HG03439 (cell line): ENCODE measurements around the gene HEXD.

ENCODE experiments used
- ATAC-seq: cut with Tn5 transposase; IDR thresholded peaks from one replicate; pipeline ENCODE4 v1.9.1; 2021; ENCODE audit warnings: mild to moderate bottlenecking, moderate library complexity; ENCODE audit not compliant: unreplicated experiment

The HEXD gene

DNA sequence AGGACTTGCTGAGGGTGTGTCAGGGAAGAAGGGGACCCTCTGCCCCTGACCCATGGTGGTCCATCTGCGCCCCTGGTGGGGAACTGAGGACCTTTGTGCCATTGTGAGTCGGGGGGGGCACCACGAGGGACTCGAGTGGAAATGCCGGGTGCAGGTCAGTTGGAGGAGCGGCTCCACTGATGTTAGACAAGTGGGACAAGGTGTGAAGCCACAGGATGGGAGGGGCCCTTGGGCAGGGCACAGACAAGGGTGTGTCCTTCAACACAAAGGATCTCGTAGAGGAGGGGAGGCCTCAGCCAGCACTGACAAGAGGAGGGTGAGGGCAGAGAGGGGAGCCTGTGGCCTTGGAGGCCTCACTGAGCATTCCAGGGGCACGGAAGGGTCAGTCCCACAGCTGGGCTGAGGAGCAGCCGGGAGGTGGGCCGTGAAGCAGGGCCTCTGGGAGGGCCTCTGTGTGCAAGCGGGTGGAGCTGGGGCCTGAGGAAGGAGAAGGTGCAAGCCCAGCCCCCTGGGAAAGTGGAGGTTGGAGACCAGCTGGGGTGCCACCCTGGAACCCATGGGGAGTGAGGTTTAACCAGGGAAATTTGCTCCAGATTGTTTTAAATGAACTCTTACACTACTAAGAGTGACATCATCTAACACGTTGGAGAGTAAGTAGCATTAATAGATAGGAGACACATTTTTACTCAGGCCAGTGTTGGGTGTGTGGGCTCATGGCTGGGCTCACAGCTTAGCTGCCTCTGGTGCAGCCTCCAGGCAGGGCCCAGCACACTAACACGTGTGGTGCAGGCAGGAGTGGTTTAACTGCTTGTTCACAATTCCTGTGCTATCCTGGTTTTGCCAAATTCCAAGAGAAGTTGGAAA lies 68.3 kb downstream of the HEXD start:
- no peak for ATAC-seq

DNA sequence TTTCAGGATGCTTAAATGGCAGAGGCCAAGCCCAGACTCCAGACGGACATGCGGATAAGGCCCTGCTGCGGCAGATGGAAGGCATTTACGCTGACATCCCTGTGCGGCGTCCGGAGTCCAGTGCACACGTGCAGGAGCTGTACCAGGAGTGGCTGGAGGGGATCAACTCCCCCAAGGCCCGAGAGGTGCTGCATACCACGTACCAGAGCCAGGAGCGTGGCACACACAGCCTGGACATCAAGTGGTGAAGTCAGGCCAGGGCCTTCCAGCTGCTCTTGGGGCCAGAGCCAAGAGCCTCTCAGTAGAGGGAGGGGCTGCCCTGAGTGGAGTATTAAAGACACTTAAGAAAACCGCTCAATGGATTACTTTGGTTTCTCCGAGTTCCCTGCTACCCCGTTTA lies 69.8 kb downstream of the HEXD start:
- ATAC-seq, result no peak

DNA sequence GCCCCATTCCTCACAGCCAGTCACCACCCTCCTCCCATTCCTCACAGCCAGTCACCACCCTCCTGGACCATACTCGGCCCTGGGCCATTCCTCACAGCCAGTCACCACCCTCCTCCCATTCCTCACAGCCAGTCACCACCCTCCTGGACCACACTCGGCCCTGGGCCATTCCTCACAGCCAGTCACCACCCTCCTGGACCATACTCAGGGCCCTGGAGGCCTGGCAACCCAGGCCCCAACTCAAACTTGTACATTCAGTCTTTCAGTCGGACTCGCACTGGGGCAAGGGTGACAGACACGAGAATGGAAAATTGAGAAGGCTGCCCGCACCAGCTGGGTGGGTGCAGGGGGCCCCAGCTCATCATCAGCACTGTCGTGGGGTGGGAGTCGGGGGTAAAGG lies 71.0 kb downstream of the HEXD start:
- ATAC-seq, result no peak

DNA sequence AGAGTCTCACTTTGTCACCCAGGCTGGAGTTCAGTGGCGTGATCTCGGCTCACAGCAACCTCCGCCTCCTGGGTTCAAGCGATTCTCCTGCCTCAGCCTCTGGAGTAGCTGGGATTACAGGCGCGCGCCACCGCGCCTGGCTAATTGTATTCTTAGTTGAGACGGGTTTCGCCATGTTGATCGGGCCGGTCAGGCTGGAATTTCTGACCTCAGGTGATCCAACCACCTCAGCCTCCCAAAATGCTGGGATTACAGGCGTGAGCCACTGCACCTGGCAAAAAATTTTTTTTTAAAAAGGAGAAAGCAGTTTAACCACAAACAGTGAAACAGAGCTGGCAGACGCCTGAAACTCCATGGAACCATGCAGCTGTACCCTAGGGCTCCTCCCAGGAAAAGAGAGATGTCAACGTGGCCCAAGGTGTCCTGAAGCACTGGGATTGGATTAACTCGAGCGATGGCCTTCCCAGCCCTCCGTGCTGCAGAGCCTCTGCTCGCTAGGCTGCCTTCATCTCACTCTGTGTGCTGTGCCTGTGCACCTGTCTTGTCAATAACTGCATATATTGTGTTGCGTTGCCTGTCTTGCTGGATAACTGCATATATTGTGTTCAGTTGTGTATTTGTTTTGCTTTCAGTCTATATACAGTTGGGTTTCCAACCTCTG lies 71.8 kb downstream of the HEXD start:
- ATAC-seq, result no peak

DNA sequence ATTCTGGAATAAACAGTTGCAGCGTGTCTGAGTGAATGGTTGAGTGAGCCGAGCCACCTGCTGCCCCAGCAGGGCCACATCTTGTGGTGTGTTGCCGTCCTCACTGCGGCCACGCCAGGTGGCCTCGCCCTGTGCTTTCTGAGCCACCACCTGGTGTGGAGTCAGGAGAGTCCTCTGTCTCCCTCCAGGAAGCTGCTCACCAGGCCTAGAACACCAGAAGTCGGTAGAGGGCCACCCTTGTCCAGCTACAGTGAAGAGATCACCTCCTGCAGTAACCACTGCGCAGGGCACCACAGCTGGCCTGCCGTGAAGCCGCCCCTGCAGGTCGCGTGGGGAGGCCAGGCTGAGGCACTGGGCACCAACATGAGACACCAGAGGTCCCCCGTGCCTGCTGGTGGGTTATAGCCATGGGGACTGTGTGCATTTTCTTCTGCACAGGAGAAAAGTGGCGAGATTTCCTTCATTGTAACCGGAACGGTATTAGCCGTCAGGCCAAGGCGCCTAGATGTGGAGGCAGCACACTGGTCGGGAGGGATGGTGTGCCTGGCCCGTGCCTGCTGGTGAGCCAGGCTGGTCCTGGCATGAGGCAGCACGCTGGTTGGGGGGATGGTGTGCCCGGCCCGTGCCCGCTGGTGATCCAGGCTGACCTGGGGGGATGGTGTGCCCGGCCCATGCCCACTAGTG lies 72.5 kb downstream of the HEXD start:
- no peak for ATAC-seq

DNA sequence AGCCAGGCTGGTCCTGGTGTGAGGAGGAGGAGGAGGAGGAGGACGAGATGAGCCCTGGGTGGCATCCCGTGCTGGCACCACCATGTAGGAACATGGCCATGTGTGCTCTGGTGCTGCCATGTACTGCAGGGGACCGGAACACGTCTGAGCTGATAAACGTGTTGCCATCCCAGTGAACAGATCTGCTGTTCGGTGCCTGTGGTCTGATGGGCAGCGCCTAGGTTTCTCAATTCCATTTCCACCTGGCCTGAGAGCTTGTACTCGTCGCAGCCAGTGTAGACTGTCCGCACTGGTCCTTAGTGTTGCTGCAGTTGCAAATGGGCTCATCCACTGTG lies 73.0 kb downstream of the HEXD start:
- ATAC-seq, result no peak

DNA sequence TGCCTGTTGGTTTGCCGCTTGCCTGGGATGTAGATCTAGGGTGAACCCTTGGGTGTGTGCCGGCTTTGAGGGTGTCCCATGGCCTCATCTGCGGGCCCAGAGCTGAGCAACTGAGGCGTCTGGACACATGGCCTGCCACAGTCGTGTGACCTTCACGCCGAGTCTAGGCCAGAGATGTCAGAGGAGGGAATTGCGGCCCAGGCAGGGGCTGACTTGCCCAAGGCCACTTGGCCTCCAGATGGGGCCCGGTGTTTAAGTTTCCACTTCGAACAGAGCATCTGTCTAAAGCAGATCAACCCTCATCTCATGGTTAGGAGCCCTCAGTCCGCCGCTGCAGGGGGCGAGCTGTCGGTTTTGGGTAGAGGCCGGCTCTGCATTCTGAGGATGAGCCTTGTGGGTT lies 73.4 kb downstream of the HEXD start:
- ATAC-seq, result no peak
